MCF 10A (cell line): ENCODE results near the gene SPRING1. TPM values are rescaled to one million over a fixed set of nuclear protein-coding genes. Genes with fewer than 3 reads are reported as not detected.

Experiments
- BruUV-seq: library from RNA; stranded (reverse); fragments of 400-500 nt; replicated peaks from 2 replicates; lab custom pipeline; 2021; lab: Mats Ljungman, UMichigan
- CTCF ChIA-PET: fragments of 300-600 bp; sonication (Branson Sonifier 250); formaldehyde crosslinking; extraction: SDS; loops from one replicate; lab custom pipeline; 2021; ENCODE audit warnings: antibody characterized with exemption, inconsistent platforms; lab: Yijun Ruan, JAX
- POLR2A ChIA-PET: fragments of 300-600, 350-650 bp; sonication (Branson Sonifier 250); formaldehyde crosslinking; extraction: SDS; loops from one replicate; lab custom pipeline; 2020; ENCODE audit warnings: antibody characterized with exemption, inconsistent platforms; lab: Yijun Ruan, JAX
- DNase-seq: peaks from one replicate; pipeline ENCODE4 v3.0.0-alpha.2; 2018; ENCODE audit not compliant: unreplicated experiment
- H3K27ac Mint-ChIP-seq: one replicate; pipeline ENCODE4 v1.8.0; 2022; ENCODE audit warnings: mild to moderate bottlenecking, low read depth, mixed read lengths; ENCODE audit not compliant: unreplicated experiment
- H3K27me3 Mint-ChIP-seq: one replicate; pipeline ENCODE4 v1.8.0; 2022; ENCODE audit warnings: mixed read lengths; ENCODE audit not compliant: insufficient read depth, unreplicated experiment
- H3K36me3 Mint-ChIP-seq: one replicate; pipeline ENCODE4 v1.8.0; 2022; ENCODE audit warnings: mild to moderate bottlenecking, moderate library complexity, mixed read lengths; ENCODE audit not compliant: insufficient read depth, unreplicated experiment
- H3K4me1 Mint-ChIP-seq: one replicate; pipeline ENCODE4 v1.8.0; 2022; ENCODE audit warnings: mixed read lengths; ENCODE audit not compliant: insufficient read depth, unreplicated experiment
- H3K4me3 Mint-ChIP-seq: one replicate; pipeline ENCODE4 v1.8.0; 2022; ENCODE audit warnings: mild to moderate bottlenecking, moderate library complexity, mixed read lengths; ENCODE audit not compliant: unreplicated experiment
- H3K9me3 Mint-ChIP-seq: one replicate; pipeline ENCODE4 v1.8.0; 2022; ENCODE audit warnings: mixed read lengths; ENCODE audit not compliant: unreplicated experiment
- CTCF ChIP-seq: fragments of 200-600 bp; IDR thresholded peaks from one replicate; pipeline ENCODE4 v1.8.0; 2022; ENCODE audit warnings: antibody characterized with exemption, mild to moderate bottlenecking; ENCODE audit not compliant: unreplicated experiment
- intact Hi-C: fragments of 100-400 bp; cut with micrococcal nuclease; formaldehyde crosslinking; loops from 2 replicates; pipeline ENCODE4 v1.14.1; 2022
- total RNA-seq: library from RNA; stranded (reverse); gene quantifications from 2 replicates; pipeline ENCODE4 v1.2.3, GENCODE V29; 2022

SPRING1 gene
- total RNA-seq, 1 experiment from 2014 or later = 26.2 TPM

DNA sequence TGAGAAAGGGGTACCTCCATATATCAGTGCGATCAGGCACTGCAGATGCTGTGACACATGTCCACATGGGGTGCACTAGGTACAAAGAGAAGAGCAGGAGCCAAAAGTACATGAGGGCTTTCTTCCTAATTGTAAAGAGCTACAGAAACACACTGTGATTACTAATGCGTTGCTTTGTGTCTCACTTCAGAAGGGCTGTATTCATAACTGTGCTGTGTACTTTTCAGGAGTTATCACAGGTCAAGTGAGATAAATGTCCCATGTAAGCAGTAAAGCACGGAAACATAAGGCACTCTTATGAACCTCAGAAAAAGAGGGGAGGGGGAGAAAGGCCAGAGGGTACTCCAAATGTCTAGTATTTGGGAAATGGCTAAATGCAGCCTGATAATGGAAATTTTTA, 10.6 kb downstream of the SPRING1 start:
- Mint-ChIP-seq H3K27me3 (no peaks in the 10 kb centered on the region), H3K27ac (no peak overlapping the region)
- CTCF ChIA-PET = interaction anchor here (0.7 to 3.3 kb wide), 4 partner anchors 18 to 300 kb away, joined by 3 to 19 read pairs (median 4); no protein-coding TSS in a partner anchor

DNA sequence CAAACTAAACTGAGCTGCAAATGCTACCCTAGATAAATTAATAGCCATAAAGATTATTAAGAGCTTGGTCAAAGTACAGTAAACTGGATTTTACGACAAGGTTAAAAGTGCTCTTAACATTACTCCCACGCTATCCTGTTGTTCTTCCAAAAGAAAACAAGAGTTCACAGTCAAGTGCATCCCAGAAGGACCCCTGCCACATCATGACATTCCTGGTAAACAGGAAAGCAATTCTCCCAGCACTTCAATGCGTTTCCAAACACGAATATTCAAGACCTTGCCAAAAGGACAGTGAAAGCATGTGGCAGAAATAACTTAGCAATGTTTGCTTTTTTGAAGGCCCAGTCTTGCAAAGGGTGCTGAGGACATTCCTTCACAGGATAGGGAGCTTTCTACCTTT, 11.2 kb downstream of the SPRING1 start:
- intact Hi-C loops = no loop called here
- Mint-ChIP-seq H3K4me1 (no peaks in the 10 kb centered on the region), H3K9me3 (no peaks in the 10 kb centered on the region), H3K36me3 (peaks cover 30% of the 10 kb centered on the region), H3K27me3 (no peaks in the 10 kb centered on the region), H3K4me3 (no peak overlapping the region), H3K27ac (no peak overlapping the region)
- POLR2A ChIA-PET = no interaction called here
- DNase-seq = no peak
- CTCF ChIA-PET = interaction anchor here (0.7 to 3.3 kb wide), 5 partner anchors 17 to 301 kb away, joined by 4 to 19 read pairs (median 5); no protein-coding TSS in a partner anchor
- no TSS peak for BruUV-seq
- TF ChIP-seq CTCF = no peak

More for the DNA sequence above, 10.6 kb downstream of the SPRING1 start:
- no peak for DNase-seq
- Mint-ChIP-seq H3K36me3 (peaks cover 24% of the 10 kb centered on the region), H3K4me3 (no peak overlapping the region), H3K4me1 (no peaks in the 10 kb centered on the region), H3K9me3 (no peaks in the 10 kb centered on the region)
- intact Hi-C loops = no loop called here
- no peak for TF ChIP-seq CTCF
- BruUV-seq = no TSS peak
- POLR2A ChIA-PET = no interaction called here

DNA sequence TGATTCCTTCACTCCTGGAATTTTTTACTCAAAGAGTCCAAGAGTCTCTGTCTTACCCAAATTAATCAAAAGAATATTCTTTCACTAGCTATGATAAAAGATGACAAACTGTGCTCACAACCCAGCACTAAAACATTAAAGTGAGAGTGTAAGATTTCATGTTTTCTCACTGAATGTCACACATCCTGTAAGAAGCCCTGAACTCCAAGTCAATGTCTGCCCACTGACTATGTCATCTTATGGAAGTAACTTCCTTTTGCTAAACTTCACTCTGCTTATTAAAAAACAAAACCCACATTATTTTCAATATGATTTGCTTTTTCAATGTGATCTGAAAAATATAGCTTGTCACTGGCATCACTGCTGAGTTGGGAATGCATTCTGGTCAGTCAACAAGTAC, 15.6 kb downstream of the SPRING1 start:
- intact Hi-C loops = no loop called here
- no TSS peak for BruUV-seq
- DNase-seq = no peak
- Mint-ChIP-seq H3K36me3 (peaks cover 40% of the 10 kb centered on the region), H3K27me3 (no peaks in the 10 kb centered on the region), H3K4me3 (no peak overlapping the region), H3K4me1 (no peaks in the 10 kb centered on the region), H3K27ac (no peak overlapping the region), H3K9me3 (no peaks in the 10 kb centered on the region)
- TF ChIP-seq CTCF = no peak
- ChIA-PET CTCF (interaction anchor here (0.7 to 2.6 kb wide), 4 partner anchors 13 to 160 kb away, joined by 3 to 18 read pairs (median 3); no protein-coding TSS in a partner anchor), POLR2A (interaction anchor here (0.8 kb wide), 1 partner anchor 11 kb away, joined by 3 read pairs; no protein-coding TSS in a partner anchor)

GRCh38 chr12:116719731-116720528, 17.9 kb downstream of the SPRING1 start:
- TF ChIP-seq CTCF = no peak
- no peaks in the 10 kb centered on the region for H3K4me1 Mint-ChIP-seq
- H3K4me3 Mint-ChIP-seq = no peak overlapping the region
- H3K27me3 Mint-ChIP-seq = no peaks in the 10 kb centered on the region
- ChIA-PET CTCF (interaction anchor here (0.7 to 3.1 kb wide), 3 partner anchors 16 to 947 kb away, joined by 3 to 12 read pairs (median 4); no protein-coding TSS in a partner anchor), POLR2A (interaction anchor here (1.3 kb wide), 1 partner anchor 160 kb away, joined by 3 read pairs; no protein-coding TSS in a partner anchor)
- no peak overlapping the region for H3K27ac Mint-ChIP-seq
- H3K9me3 Mint-ChIP-seq = no peaks in the 10 kb centered on the region
- intact Hi-C loops = no loop called here
- H3K36me3 Mint-ChIP-seq = peaks cover 60% of the 10 kb centered on the region
- no TSS peak for BruUV-seq
- DNase-seq = no peak
